CD4-positive, alpha-beta memory T cell (primary cell): ENCODE results near the gene GRM5. TPM values are rescaled to one million over a fixed set of nuclear protein-coding genes. Genes with fewer than 3 reads are reported as not detected.
"Not testable (repeated sequence)": the region's sequence is repeated elsewhere in the genome, so short reads cannot be mapped to it uniquely, and the experiment has no call there.

Experiments
- CTCF ChIA-PET: fragments of 350-600 bp; sonication (Branson Sonifier 250); formaldehyde crosslinking; loops from one replicate; lab custom pipeline; 2021; ENCODE audit warnings: inconsistent platforms; ENCODE audit not compliant: partially characterized antibody; lab: Charles Lee
- POLR2A ChIA-PET: fragments of 350-600 bp; sonication (Branson Sonifier 250); formaldehyde crosslinking; loops from one replicate; lab custom pipeline; 2021; ENCODE audit not compliant: partially characterized antibody; lab: Charles Lee
- DNase-seq, 5 donors: peaks; one replicate each; pipeline versions ENCODE4 v3.0.0 to v3.0.0-alpha.2; 2020 to 2022; ENCODE audit warnings: mixed read lengths in 1 of 5
- H3K27ac ChIP-seq: one replicate; pipeline ENCODE4 v1.7.0; 2013; ENCODE audit warnings: low read depth, low read length
- H3K27me3 ChIP-seq: 2 replicates; pipeline ENCODE4 v1.7.0; 2013; ENCODE audit warnings: mild to moderate bottlenecking, low read length, moderate library complexity; ENCODE audit not compliant: insufficient read depth
- H3K36me3 ChIP-seq: 2 replicates; pipeline ENCODE4 v1.7.0; 2013; ENCODE audit warnings: mild to moderate bottlenecking, low read length, moderate library complexity; ENCODE audit not compliant: insufficient read depth
- H3K4me1 ChIP-seq: 2 replicates; pipeline ENCODE4 v1.7.0; 2013; ENCODE audit warnings: mild to moderate bottlenecking, low read length, moderate library complexity; ENCODE audit not compliant: insufficient read depth
- H3K4me3 ChIP-seq, 2 donors: one replicate each; pipeline ENCODE4 v1.7.0; 2013; ENCODE audit warnings: low read length in 2 of 2, mild to moderate bottlenecking in 1 of 2
- H3K9me3 ChIP-seq, 2 donors: one replicate each; pipeline ENCODE4 v1.7.0; 2013; ENCODE audit warnings: low read length in 2 of 2, control low read depth in 1 of 2; ENCODE audit not compliant: control insufficient read depth in 1 of 2
- H3K27ac Mint-ChIP-seq, 7 donors: one replicate each; pipeline ENCODE4 v1.8.0; 2020 to 2021; ENCODE audit warnings: mixed read lengths in 7 of 7, mild to moderate bottlenecking in 6 of 7, inconsistent platforms in 3 of 7, moderate library complexity in 3 of 7
- H3K27me3 Mint-ChIP-seq, 2 donors: one replicate each; pipeline ENCODE4 v1.8.0; 2020 to 2021; ENCODE audit warnings: mixed read lengths in 2 of 2
- H3K36me3 Mint-ChIP-seq, 2 donors: one replicate each; pipeline ENCODE4 v1.8.0; 2020 to 2021; ENCODE audit warnings: mixed read lengths in 2 of 2, inconsistent platforms in 1 of 2, mild to moderate bottlenecking in 1 of 2
- H3K4me1 Mint-ChIP-seq, 4 donors: one replicate each; pipeline ENCODE4 v1.8.0; 2020 to 2021; ENCODE audit warnings: mixed read lengths in 4 of 4, mild to moderate bottlenecking in 1 of 4
- H3K4me3 Mint-ChIP-seq, 8 donors: one replicate each; pipeline ENCODE4 v1.8.0; 2020 to 2021; ENCODE audit warnings: mixed read lengths in 8 of 8, mild to moderate bottlenecking in 7 of 8, moderate library complexity in 6 of 8, inconsistent platforms in 3 of 8
- H3K9me3 Mint-ChIP-seq, 8 donors: one replicate each; pipeline ENCODE4 v1.8.0; 2020 to 2021; ENCODE audit warnings: mixed read lengths in 8 of 8, mild to moderate bottlenecking in 5 of 8, inconsistent platforms in 3 of 8, moderate library complexity in 1 of 8
- intact Hi-C: fragments of 100-400 bp; cut with micrococcal nuclease; formaldehyde crosslinking; loops from one replicate; pipeline ENCODE4 v1.15.1; 2023
- polyA plus RNA-seq, 2 donors: library from polyadenylated mRNA; unstranded; fragments of 300-500 nt; fragmentation: Illumina TruSeq; gene quantifications; one replicate each; pipeline ENCODE4 v1.2.3, GENCODE V29; 2021
- total RNA-seq, 2 experiments: library from RNA; stranded (reverse); gene quantifications; one replicate each; pipeline ENCODE4 v1.2.3, GENCODE V29; 2021

The GRM5 gene
- total and polyA plus RNA-seq, 4 experiments from 2014 or later, result not detected

- H3K27me3 Mint-ChIP-seq, H3K4me1 Mint-ChIP-seq, H3K36me3 ChIP-seq, CTCF ChIA-PET, H3K4me3 ChIP-seq, H3K27ac ChIP-seq, intact Hi-C loops, DNase-seq, H3K4me3 Mint-ChIP-seq, H3K9me3 ChIP-seq, H3K27ac Mint-ChIP-seq, H3K9me3 Mint-ChIP-seq, H3K27me3 ChIP-seq, POLR2A ChIA-PET, H3K4me1 ChIP-seq, H3K36me3 Mint-ChIP-seq: not testable (repeated sequence)
These were observed 148.7 kb downstream of the GRM5 start for GRCh38 chr11:88917065-88917464.

GRCh38 chr11:88909500-88909899 lies 156.3 kb downstream of the GRM5 start:
- Histone ChIP-seq H3K9me3 (no peaks in the 10 kb centered on the region), H3K4me3 (no peak overlapping the region), H3K4me1 (no peaks in the 10 kb centered on the region), H3K36me3 (no peaks in the 10 kb centered on the region), H3K27me3 (no peaks in the 10 kb centered on the region), H3K27ac (no peak overlapping the region)
- Mint-ChIP-seq H3K27ac (no peak overlapping the region), H3K36me3 (no peaks in the 10 kb centered on the region), H3K4me1 (no peaks in the 10 kb centered on the region), H3K27me3 (peaks cover 0 to 2% of the 10 kb centered on the region in 2 donors), H3K4me3 (no peak overlapping the region), H3K9me3 (peaks cover 0 to 2% (median 0%) of the 10 kb centered on the region in 8 donors)
- ChIA-PET CTCF (no interaction called here), POLR2A (no interaction called here)
- intact Hi-C loops, result no loop called here
- DNase-seq, result no peak

- H3K9me3 Mint-ChIP-seq, POLR2A ChIA-PET, intact Hi-C loops, H3K9me3 ChIP-seq, H3K27me3 Mint-ChIP-seq, H3K4me1 ChIP-seq, H3K4me1 Mint-ChIP-seq, H3K36me3 ChIP-seq, H3K4me3 Mint-ChIP-seq, H3K27ac ChIP-seq, DNase-seq, H3K27me3 ChIP-seq, CTCF ChIA-PET, H3K27ac Mint-ChIP-seq, H3K36me3 Mint-ChIP-seq, H3K4me3 ChIP-seq: not testable (repeated sequence)
These were observed 164.3 kb downstream of the GRM5 start for GRCh38 chr11:88901436-88901835.

- not testable (repeated sequence) for H3K27me3 Mint-ChIP-seq
These were observed 176.9 kb downstream of the GRM5 start for GRCh38 chr11:88888855-88889254.

GRCh38 chr11:88886796-88887195 lies 179.0 kb downstream of the GRM5 start:
- no peaks in the 10 kb centered on the region for H3K27me3 ChIP-seq
- Mint-ChIP-seq H3K9me3 (peaks cover 2 to 40% (median 15%) of the 10 kb centered on the region in 8 donors), H3K4me3 (no peak overlapping the region), H3K4me1 (peaks cover 0 to 2% (median under 1%) of the 10 kb centered on the region in 4 donors), H3K27me3 (no peaks in the 10 kb centered on the region), H3K36me3 (no peaks in the 10 kb centered on the region), H3K27ac (peak overlapping the region in 1 of 7 donors; percentile 33)
- H3K9me3 ChIP-seq, result no peaks in the 10 kb centered on the region
- H3K4me1 ChIP-seq, result no peaks in the 10 kb centered on the region
- no peak overlapping the region for H3K4me3 ChIP-seq
- ChIA-PET CTCF (interaction anchor here (0.6 to 2.2 kb wide), 6 partner anchors 91 to 870 kb away, joined by 3 to 12 read pairs (median 4); no protein-coding TSS in a partner anchor), POLR2A (no interaction called here)
- DNase-seq, result peak in 4 of 5 donors; percentile 26 to 35 (median 31)
- intact Hi-C loops, result loop anchor here (1.0 to 5.0 kb wide), 5 partner anchors 342 to 870 kb away; no protein-coding TSS in a partner anchor
- H3K27ac ChIP-seq, result no peak overlapping the region
- H3K36me3 ChIP-seq, result no peaks in the 10 kb centered on the region

More at GRCh38 chr11:88888855-88889254, 176.9 kb downstream of the GRM5 start:
- CTCF ChIA-PET, result interaction anchor here (1.1 to 1.5 kb wide), 2 partner anchors 338 to 345 kb away, joined by 3 to 4 read pairs; no protein-coding TSS in a partner anchor
- H3K36me3 ChIP-seq, H3K36me3 Mint-ChIP-seq, H3K4me1 Mint-ChIP-seq, POLR2A ChIA-PET, H3K4me1 ChIP-seq, DNase-seq, H3K27me3 ChIP-seq, H3K4me3 ChIP-seq, H3K27ac ChIP-seq, H3K4me3 Mint-ChIP-seq, H3K9me3 ChIP-seq: not testable (repeated sequence)
- intact Hi-C loops, result loop anchor here (5.0 kb wide), 2 partner anchors 407 to 657 kb away; no protein-coding TSS in a partner anchor
- peaks cover 2 to 34% (median 13%) of the 10 kb centered on the region in 8 donors for H3K9me3 Mint-ChIP-seq
- peak overlapping the region in 1 of 7 donors; percentile 59 for H3K27ac Mint-ChIP-seq

GRCh38 chr11:88882800-88883199 lies 183.0 kb downstream of the GRM5 start:
- CTCF ChIA-PET, H3K4me3 Mint-ChIP-seq, H3K36me3 Mint-ChIP-seq, H3K36me3 ChIP-seq, H3K27me3 ChIP-seq, H3K4me1 ChIP-seq, POLR2A ChIA-PET, intact Hi-C loops, H3K27ac Mint-ChIP-seq, H3K27me3 Mint-ChIP-seq, H3K4me3 ChIP-seq, DNase-seq, H3K9me3 ChIP-seq, H3K4me1 Mint-ChIP-seq, H3K27ac ChIP-seq: not testable (repeated sequence)
- H3K9me3 Mint-ChIP-seq, result peaks cover under 1 to 36% (median 15%) of the 10 kb centered on the region in 8 donors

- peaks cover 0 to 5% (median 2%) of the 10 kb centered on the region in 8 donors for H3K9me3 Mint-ChIP-seq
- Histone ChIP-seq H3K27me3 (no peaks in the 10 kb centered on the region), H3K27ac (no peak overlapping the region), H3K4me3 (no peak overlapping the region), H3K9me3 (no peaks in the 10 kb centered on the region), H3K4me1 (no peaks in the 10 kb centered on the region), H3K36me3 (no peaks in the 10 kb centered on the region)
- ChIA-PET CTCF (no interaction called here), POLR2A (no interaction called here)
- intact Hi-C loops, result no loop called here
- no peaks in the 10 kb centered on the region for H3K4me1 Mint-ChIP-seq
- peaks cover 0 to 1% of the 10 kb centered on the region in 2 donors for H3K27me3 Mint-ChIP-seq
- no peak for DNase-seq
- no peak overlapping the region for H3K4me3 Mint-ChIP-seq
- no peak overlapping the region for H3K27ac Mint-ChIP-seq
- peaks cover 0 to under 1% of the 10 kb centered on the region in 2 donors for H3K36me3 Mint-ChIP-seq
These were observed 204.2 kb downstream of the GRM5 start for GRCh38 chr11:88861618-88862017.
